MM.1S (cell line): Measurements from ENCODE around the gene GABRA5.
"Not testable (repeated sequence)": the region's sequence is repeated elsewhere in the genome, so short reads cannot be mapped to it uniquely, and the experiment has no call there.

Experiments
- DNase-seq: peaks from one replicate; pipeline ENCODE4 v3.0.0-alpha.2; 2015
- H2AFZ ChIP-seq: fragments of 300-600 bp; sonication (generic); 2 replicates; pipeline ENCODE4 v1.6.0; 2016; ENCODE audit warnings: antibody characterized with exemption, low read length
- H3F3A ChIP-seq: fragments of 300-600 bp; sonication (generic); 2 replicates; pipeline ENCODE4 v1.6.1; 2016; ENCODE audit warnings: mild to moderate bottlenecking, antibody characterized with exemption, low read length, moderate library complexity, mixed read lengths; ENCODE audit not compliant: insufficient read depth
- H3K27ac ChIP-seq: fragments of 300-600 bp; sonication (generic); 2 replicates; pipeline ENCODE4 v1.5.1; 2016; ENCODE audit warnings: mild to moderate bottlenecking, low read length
- H3K27me3 ChIP-seq: fragments of 300-600 bp; sonication (generic); replicated peaks from 2 replicates; pipeline ENCODE4 v1.6.0; 2016; ENCODE audit warnings: low read length; ENCODE audit not compliant: insufficient read depth
- H3K36me3 ChIP-seq: fragments of 300-600 bp; sonication (generic); replicated peaks from 2 replicates; pipeline ENCODE4 v1.6.1; 2016; ENCODE audit warnings: mild to moderate bottlenecking, low read length, mixed read lengths; ENCODE audit not compliant: insufficient read depth
- H3K4me1 ChIP-seq: fragments of 300-600 bp; sonication (generic); 2 replicates; pipeline ENCODE4 v1.6.1; 2016; ENCODE audit warnings: low read length, mixed read lengths
- H3K4me2 ChIP-seq: fragments of 300-600 bp; sonication (generic); 2 replicates; pipeline ENCODE4 v1.6.0; 2016; ENCODE audit warnings: low read depth, low read length
- H3K4me3 ChIP-seq: fragments of 300-600 bp; sonication (generic); 2 replicates; pipeline ENCODE4 v1.5.1; 2016; ENCODE audit warnings: low read length, mixed read lengths
- H3K79me2 ChIP-seq: fragments of 300-600 bp; sonication (generic); 2 replicates; pipeline ENCODE4 v1.6.1; 2016; ENCODE audit warnings: mixed run types, low read length, mixed read lengths
- H3K9ac ChIP-seq: fragments of 300-600 bp; sonication (generic); 2 replicates; pipeline ENCODE4 v1.6.1; 2016; ENCODE audit warnings: low read length, mixed read lengths
- H3K9me2 ChIP-seq: fragments of 300-600 bp; sonication (generic); replicated peaks from 2 replicates; pipeline ENCODE4 v1.6.1; 2016; ENCODE audit warnings: mild to moderate bottlenecking, low read length, mixed read lengths; ENCODE audit not compliant: insufficient read depth
- H3K9me3 ChIP-seq: fragments of 300-600 bp; sonication (generic); replicated peaks from 2 replicates; pipeline ENCODE4 v1.6.1; 2016; ENCODE audit warnings: mild to moderate bottlenecking, low read length, mixed read lengths; ENCODE audit not compliant: insufficient read depth
- H4K20me1 ChIP-seq: fragments of 300-600 bp; sonication (generic); 2 replicates; pipeline ENCODE4 v1.6.1; 2016; ENCODE audit warnings: mild to moderate bottlenecking, low read length, moderate library complexity, mixed read lengths; ENCODE audit not compliant: insufficient read depth
- CTCF ChIP-seq: fragments of 300-600 bp; sonication (generic); IDR thresholded peaks from 2 replicates; pipeline ENCODE4 v1.5.1; 2016; ENCODE audit warnings: antibody characterized with exemption, low read length, mixed read lengths
- EZH2 ChIP-seq: fragments of 300-600 bp; sonication (generic); optimal IDR thresholded peaks from 2 replicates; pipeline ENCODE3; 2017; ENCODE audit warnings: low read depth, mild to moderate bottlenecking, antibody characterized with exemption, low read length, mixed read lengths
- EZH2phosphoT487 ChIP-seq: fragments of 300-600 bp; sonication (generic); IDR thresholded peaks from 2 replicates; pipeline ENCODE4 v1.6.1; 2018; ENCODE audit warnings: antibody characterized with exemption, low read length

Gene GABRA5

DNA sequence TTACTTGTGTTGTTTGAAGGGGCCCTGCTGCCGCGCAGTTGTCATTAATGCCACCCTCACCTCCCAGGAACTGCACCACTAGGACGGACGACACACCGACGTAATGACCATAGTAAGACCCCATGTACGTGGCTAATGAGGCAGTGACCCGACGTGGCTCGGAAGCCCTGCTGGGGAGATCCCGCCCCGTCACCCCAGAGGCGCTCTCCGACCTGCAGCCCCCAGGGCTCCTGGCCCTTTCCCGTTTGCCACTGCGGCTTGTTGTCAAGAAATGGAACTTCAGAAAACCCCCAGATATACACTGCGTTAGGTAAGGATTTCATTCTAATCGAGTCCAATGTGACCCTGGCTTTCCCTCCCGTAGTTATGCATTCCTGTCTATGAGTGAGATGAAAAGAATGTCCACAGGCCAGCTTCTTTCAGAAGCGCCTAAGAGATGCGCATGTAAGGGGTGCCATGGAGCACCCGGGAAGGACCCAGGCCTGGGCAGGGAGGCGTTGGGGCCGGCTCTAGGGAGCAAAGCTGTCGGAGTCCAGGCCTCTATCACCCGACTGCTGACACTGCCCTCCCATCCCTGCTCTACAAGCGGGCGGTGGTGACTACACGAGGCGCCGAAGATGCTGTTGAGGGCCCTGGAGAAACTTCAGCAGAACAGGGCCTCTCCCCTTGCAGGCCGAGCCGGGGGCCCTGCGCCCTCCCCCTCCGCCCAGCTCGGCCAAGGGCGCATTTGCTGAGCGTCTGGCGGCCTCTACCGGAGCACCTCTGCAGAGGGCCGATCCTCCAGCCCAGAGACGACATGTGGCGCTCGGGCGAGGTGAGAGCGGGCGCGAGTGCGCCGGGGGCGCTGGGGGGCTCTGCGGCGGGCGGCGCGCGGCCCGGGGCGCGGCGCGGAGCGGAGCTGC is at the start of gene GABRA5:
Gene GABRA5 (plus strand): TSS at position 765 of the 902 bp plus-strand sequence. CDS start 2,187 bp downstream, outside the sequence.
- H3K27me3 ChIP-seq, result no peaks in the 10 kb centered on the region
- no peak within 1 kb of the TSS for H2AFZ ChIP-seq
- H3K9ac ChIP-seq, result no peak within 1 kb of the TSS
- no peaks in the 10 kb centered on the region for H3K4me1 ChIP-seq
- H4K20me1 ChIP-seq, result no peaks in the 10 kb centered on the region
- no peak for TF ChIP-seq EZH2
- TF ChIP-seq EZH2phosphoT487, result no peak
- TF ChIP-seq CTCF, result no peak
- no peak within 1 kb of the TSS for H3K4me2 ChIP-seq
- DNase-seq, result no peak
- no peak within 1 kb of the TSS for H3K4me3 ChIP-seq
- no peaks in the 10 kb centered on the region for H3K9me2 ChIP-seq
- no peaks in the 10 kb centered on the region for H3K36me3 ChIP-seq
- H3K9me3 ChIP-seq, result no peaks in the 10 kb centered on the region
- H3K27ac ChIP-seq, result no peak within 1 kb of the TSS
- no peaks in the 10 kb centered on the region for H3K79me2 ChIP-seq
- no peaks in the 10 kb centered on the region for H3F3A ChIP-seq

DNA sequence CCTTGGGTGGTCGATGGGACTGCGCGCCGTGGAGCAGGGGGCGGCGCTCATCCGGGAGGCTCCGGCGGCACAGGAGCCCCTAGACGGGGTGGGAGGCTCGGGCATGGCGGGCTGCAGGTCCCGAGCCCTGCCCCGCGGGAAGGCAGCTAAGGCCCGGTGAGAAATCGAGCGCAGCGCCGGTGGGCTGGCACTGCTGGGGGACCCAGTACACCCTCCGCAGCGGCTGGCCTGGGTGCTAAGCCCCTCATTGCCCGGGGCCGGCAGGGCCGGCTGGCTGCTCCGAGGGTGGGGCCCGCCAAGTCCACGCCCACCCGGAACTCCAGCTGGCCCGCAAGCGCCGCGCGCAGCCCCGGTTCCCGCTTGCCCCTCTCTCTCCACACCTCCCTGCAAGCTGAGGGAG is 35.7 kb upstream of the GABRA5 start:
- H3K27me3 ChIP-seq, H3K9ac ChIP-seq, H3K4me1 ChIP-seq, DNase-seq, H3K4me2 ChIP-seq, H3K4me3 ChIP-seq, H2AFZ ChIP-seq, H3K79me2 ChIP-seq, H3K9me2 ChIP-seq, H4K20me1 ChIP-seq, H3K9me3 ChIP-seq, H3K27ac ChIP-seq, H3K36me3 ChIP-seq, H3F3A ChIP-seq: not testable (repeated sequence)

GRCh38 chr15:26831951-26832350 is 34.9 kb upstream of the GABRA5 start:
- Histone ChIP-seq H3K4me2 (no peak overlapping the region), H3K27me3 (no peaks in the 10 kb centered on the region), H4K20me1 (no peaks in the 10 kb centered on the region), H3K36me3 (no peaks in the 10 kb centered on the region), H3K4me1 (no peaks in the 10 kb centered on the region), H3F3A (no peaks in the 10 kb centered on the region), H3K9me2 (no peaks in the 10 kb centered on the region), H3K27ac (no peak overlapping the region), H2AFZ (no peak overlapping the region), H3K9me3 (no peaks in the 10 kb centered on the region), H3K9ac (no peak overlapping the region), H3K79me2 (no peaks in the 10 kb centered on the region), H3K4me3 (no peak overlapping the region)
- TF ChIP-seq EZH2 (no peak), EZH2phosphoT487 (no peak), CTCF (no peak)
- no peak for DNase-seq
